Measurements from ENCODE around the gene ANGPTL4.
"Not testable (repeated sequence)": the region's sequence is repeated elsewhere in the genome, so short reads cannot be mapped to it uniquely, and the experiment has no call there.

Gene ANGPTL4

DNA sequence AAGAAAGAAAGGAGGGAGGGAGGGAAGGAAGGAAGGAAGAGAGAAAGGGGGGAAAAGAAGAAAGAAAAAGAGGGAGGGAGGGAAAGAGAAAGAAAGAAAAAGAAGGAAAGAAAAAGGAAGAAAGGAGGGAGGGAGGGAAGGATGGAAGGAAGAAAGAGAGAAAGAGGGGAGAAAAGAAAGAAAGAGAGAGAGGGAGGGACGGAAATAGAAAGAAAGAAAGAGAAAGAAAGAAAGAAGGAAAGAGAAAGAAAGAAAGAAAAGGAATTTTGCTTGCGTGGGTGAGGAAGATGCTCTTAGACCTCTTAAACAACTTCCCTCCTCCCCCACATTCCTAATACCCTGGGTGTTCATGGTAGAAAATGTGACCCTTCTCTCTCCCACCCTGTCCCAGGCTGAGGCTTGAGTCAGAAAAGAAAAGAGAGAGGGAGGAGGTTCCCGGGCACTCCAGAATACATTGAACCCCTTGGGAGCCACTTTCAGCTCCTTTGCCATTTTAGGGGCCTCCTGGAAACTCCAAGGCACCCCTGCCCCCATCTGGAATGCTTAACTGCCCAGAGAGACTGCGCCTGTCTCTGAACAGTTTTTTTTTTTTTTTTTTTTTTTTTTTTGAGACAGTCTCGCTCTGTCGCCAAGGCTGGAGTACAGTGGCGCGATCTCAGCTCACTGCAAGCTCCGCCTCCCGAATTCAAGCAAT is 11.7 kb upstream of the ANGPTL4 start:
- Histone ChIP-seq H3K9ac (ENCODE audit: low read depth, low read length, poor library complexity, severe bottlenecking) (no peak overlapping the region), H3K4me2 (ENCODE audit: low read depth, low read length, poor library complexity, severe bottlenecking) (no peak overlapping the region)

GRCh38 chr19:8352845-8353244 is 11.1 kb upstream of the ANGPTL4 start:
- not testable (repeated sequence) for H3F3A ChIP-seq (ENCODE audit: low read depth); H3K4me1 ChIP-seq (ENCODE audit: insufficient read depth, low read length, poor library complexity, severe bottlenecking); H3K9me2 ChIP-seq (replicated peaks; ENCODE audit: low read depth, low read length); H3K9me3 ChIP-seq (ENCODE audit: insufficient read depth, low read depth, low read length); H3K4me2 ChIP-seq (ENCODE audit: low read depth, low read length, poor library complexity, severe bottlenecking); H2AFZ ChIP-seq (ENCODE audit: low read length); H4K20me1 ChIP-seq (ENCODE audit: insufficient read depth, low read length, poor library complexity, severe bottlenecking); H3K36me3 ChIP-seq (ENCODE audit: insufficient read depth, low read length); H3K27me3 ChIP-seq (ENCODE audit: insufficient read depth, low read length, poor library complexity, severe bottlenecking); H3K4me3 ChIP-seq (ENCODE audit: low read length, poor library complexity, severe bottlenecking); H3K9ac ChIP-seq (ENCODE audit: low read depth, low read length, poor library complexity, severe bottlenecking); H3K79me2 ChIP-seq (ENCODE audit: insufficient read depth, low read length)

More for the DNA sequence above, 11.7 kb upstream of the ANGPTL4 start:
- TF ChIP-seq, protein P1, sequence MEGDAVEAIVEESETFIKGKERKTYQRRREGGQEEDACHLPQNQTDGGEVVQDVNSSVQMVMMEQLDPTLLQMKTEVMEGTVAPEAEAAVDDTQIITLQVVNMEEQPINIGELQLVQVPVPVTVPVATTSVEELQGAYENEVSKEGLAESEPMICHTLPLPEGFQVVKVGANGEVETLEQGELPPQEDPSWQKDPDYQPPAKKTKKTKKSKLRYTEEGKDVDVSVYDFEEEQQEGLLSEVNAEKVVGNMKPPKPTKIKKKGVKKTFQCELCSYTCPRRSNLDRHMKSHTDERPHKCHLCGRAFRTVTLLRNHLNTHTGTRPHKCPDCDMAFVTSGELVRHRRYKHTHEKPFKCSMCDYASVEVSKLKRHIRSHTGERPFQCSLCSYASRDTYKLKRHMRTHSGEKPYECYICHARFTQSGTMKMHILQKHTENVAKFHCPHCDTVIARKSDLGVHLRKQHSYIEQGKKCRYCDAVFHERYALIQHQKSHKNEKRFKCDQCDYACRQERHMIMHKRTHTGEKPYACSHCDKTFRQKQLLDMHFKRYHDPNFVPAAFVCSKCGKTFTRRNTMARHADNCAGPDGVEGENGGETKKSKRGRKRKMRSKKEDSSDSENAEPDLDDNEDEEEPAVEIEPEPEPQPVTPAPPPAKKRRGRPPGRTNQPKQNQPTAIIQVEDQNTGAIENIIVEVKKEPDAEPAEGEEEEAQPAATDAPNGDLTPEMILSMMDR (conservative IDR thresholded peaks at IDR 0.05; ENCODE audit: low read length) = no peak
- TF ChIP-seq EZH2phosphoT487 (IDR thresholded peaks at IDR 0.05; ENCODE audit: borderline replicate concordance) = no peak
- H3K36me3 ChIP-seq (ENCODE audit: insufficient read depth, low read length) = no peaks in the 10 kb centered on the region
- no peak overlapping the region for H3K4me3 ChIP-seq (ENCODE audit: low read length, poor library complexity, severe bottlenecking)
- H3K9me2 ChIP-seq (replicated peaks; ENCODE audit: low read depth, low read length) = no peaks in the 10 kb centered on the region
- H3F3A ChIP-seq (ENCODE audit: low read depth) = no peaks in the 10 kb centered on the region
- H2AFZ ChIP-seq (ENCODE audit: low read length) = no peak overlapping the region
- no peaks in the 10 kb centered on the region for H4K20me1 ChIP-seq (ENCODE audit: insufficient read depth, low read length, poor library complexity, severe bottlenecking)
- no peaks in the 10 kb centered on the region for H3K27me3 ChIP-seq (ENCODE audit: insufficient read depth, low read length, poor library complexity, severe bottlenecking)
- H3K9me3 ChIP-seq (ENCODE audit: insufficient read depth, low read depth, low read length) = no peaks in the 10 kb centered on the region
- peaks cover 9% of the 10 kb centered on the region for H3K4me1 ChIP-seq (ENCODE audit: insufficient read depth, low read length, poor library complexity, severe bottlenecking)
- no peaks in the 10 kb centered on the region for H3K79me2 ChIP-seq (ENCODE audit: insufficient read depth, low read length)

DNA sequence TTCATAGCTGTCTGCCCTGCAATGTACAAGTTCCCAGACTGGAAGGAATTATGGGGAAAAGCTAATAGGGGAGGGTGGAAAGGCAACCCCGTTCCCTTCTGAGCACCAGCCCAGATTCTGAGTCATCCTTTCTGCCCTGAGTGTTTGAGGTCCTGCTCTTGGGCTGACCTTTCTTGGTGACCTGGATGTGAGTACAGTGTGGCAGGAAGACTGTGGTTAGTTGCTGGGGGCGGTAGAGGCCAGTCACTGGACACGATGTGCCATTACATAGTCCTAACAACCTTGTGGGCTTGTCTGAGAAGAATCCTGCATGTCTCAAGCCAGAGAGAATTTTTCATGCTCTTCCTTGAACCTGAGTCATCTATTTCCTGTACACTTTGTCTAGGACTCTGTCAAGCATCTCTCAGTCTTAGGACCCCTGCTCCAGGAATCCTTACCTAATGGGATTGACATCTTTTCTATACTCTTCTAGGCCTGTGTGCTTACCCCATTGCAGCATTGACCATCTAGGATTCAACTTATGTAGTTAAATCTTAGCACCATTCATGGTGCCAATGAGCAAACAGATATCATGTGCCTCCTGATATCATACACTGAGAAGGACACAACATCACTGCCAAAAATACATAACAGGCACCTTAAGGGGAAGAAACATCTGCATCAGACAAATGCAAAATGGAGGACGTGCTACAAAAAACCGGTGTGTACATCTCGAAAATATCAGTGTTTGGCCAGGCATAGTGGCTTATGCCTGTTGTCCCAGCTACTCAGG is 8.1 kb upstream of the ANGPTL4 start:
- TF ChIP-seq, protein P1 (conservative IDR thresholded peaks at IDR 0.05; ENCODE audit: low read length) = no peak
- TF ChIP-seq EZH2phosphoT487 (IDR thresholded peaks at IDR 0.05; ENCODE audit: borderline replicate concordance) = no peak
- no peak overlapping the region for H3K9ac ChIP-seq (ENCODE audit: low read depth, low read length, poor library complexity, severe bottlenecking)

More for the DNA sequence above, 8.1 kb upstream of the ANGPTL4 start:
- Histone ChIP-seq H3K9me3 (ENCODE audit: insufficient read depth, low read depth, low read length) (no peaks in the 10 kb centered on the region), H3K27me3 (ENCODE audit: insufficient read depth, low read length, poor library complexity, severe bottlenecking) (no peaks in the 10 kb centered on the region), H3K79me2 (ENCODE audit: insufficient read depth, low read length) (no peaks in the 10 kb centered on the region), H3K4me1 (ENCODE audit: insufficient read depth, low read length, poor library complexity, severe bottlenecking) (peaks cover 9% of the 10 kb centered on the region), H3K36me3 (ENCODE audit: insufficient read depth, low read length) (no peaks in the 10 kb centered on the region), H2AFZ (ENCODE audit: low read length) (no peak overlapping the region), H4K20me1 (ENCODE audit: insufficient read depth, low read length, poor library complexity, severe bottlenecking) (no peaks in the 10 kb centered on the region), H3K4me3 (ENCODE audit: low read length, poor library complexity, severe bottlenecking) (no peak overlapping the region), H3K9me2 (replicated peaks; ENCODE audit: low read depth, low read length) (no peaks in the 10 kb centered on the region), H3K4me2 (ENCODE audit: low read depth, low read length, poor library complexity, severe bottlenecking) (no peak overlapping the region), H3F3A (ENCODE audit: low read depth) (no peaks in the 10 kb centered on the region)
